PC-9 (cell line): Measurements from ENCODE around the gene SFI1. TPM values are rescaled to one million over a fixed set of nuclear protein-coding genes. Genes with fewer than 3 reads are reported as not detected.

Experiments
- BruUV-seq: library from RNA; stranded (reverse); fragments of 400-500 nt; replicated peaks from 2 replicates; lab custom pipeline; 2021; lab: Mats Ljungman, UMichigan
- CTCF ChIA-PET: fragments of 300-600 bp; sonication (Branson Sonifier 250); formaldehyde crosslinking; loops from one replicate; lab custom pipeline; 2022; ENCODE audit warnings: antibody characterized with exemption; lab: Charles Lee
- POLR2A ChIA-PET: fragments of 300-600 bp; sonication (Branson Sonifier 250); formaldehyde crosslinking; loops from one replicate; lab custom pipeline; 2022; ENCODE audit warnings: antibody characterized with exemption; ENCODE audit not compliant: unreplicated experiment; lab: Charles Lee
- DNase-seq, 2 experiments: peaks; one replicate each; pipeline versions ENCODE4 v3.0.0 to v3.0.0-alpha.2; 2015 to 2022; ENCODE audit warnings: mixed read lengths in 1 of 2
- H2AFZ ChIP-seq: fragments of 200-600 bp; sonication (generic); 2 replicates; pipeline ENCODE4 v1.8.1; 2017; ENCODE audit warnings: antibody characterized with exemption
- H3F3A ChIP-seq: fragments of 200-600 bp; sonication (generic); 2 replicates; pipeline ENCODE4 v1.8.1; 2017; ENCODE audit warnings: antibody characterized with exemption, mild to moderate bottlenecking, low read depth; ENCODE audit not compliant: insufficient read depth
- H3K27ac ChIP-seq: fragments of 200-600 bp; sonication (generic); 2 replicates; pipeline ENCODE4 v1.6.1; 2016; ENCODE audit warnings: mixed run types
- H3K27me3 ChIP-seq: fragments of 200-600 bp; sonication (generic); 2 replicates; pipeline ENCODE4 v1.6.1; 2016; ENCODE audit warnings: low read depth, mixed run types; ENCODE audit not compliant: insufficient read depth
- H3K36me3 ChIP-seq: fragments of 200-600 bp; sonication (generic); 2 replicates; pipeline ENCODE4 v1.6.1; 2016; ENCODE audit warnings: low read depth, mixed run types
- H3K4me1 ChIP-seq: fragments of 200-600 bp; sonication (generic); replicated peaks from 2 replicates; pipeline ENCODE4 v1.6.1; 2016; ENCODE audit warnings: mixed run types; ENCODE audit not compliant: insufficient read depth
- H3K4me2 ChIP-seq: fragments of 200-600 bp; sonication (generic); 2 replicates; pipeline ENCODE4 v1.6.1; 2017; ENCODE audit warnings: mixed run types
- H3K4me3 ChIP-seq: fragments of 200-600 bp; sonication (generic); 2 replicates; pipeline ENCODE4 v1.6.1; 2016; ENCODE audit warnings: mixed run types
- H3K79me2 ChIP-seq: fragments of 200-600 bp; sonication (generic); 2 replicates; pipeline ENCODE4 v1.6.1; 2017; ENCODE audit warnings: low read depth, mixed run types
- H3K9me2 ChIP-seq: fragments of 200-600 bp; sonication (generic); 2 replicates; pipeline ENCODE4 v1.8.1; 2017; ENCODE audit warnings: mild to moderate bottlenecking; ENCODE audit not compliant: insufficient read depth
- H3K9me3 ChIP-seq: fragments of 200-600 bp; sonication (generic); 2 replicates; pipeline ENCODE4 v1.8.1; 2016; ENCODE audit warnings: low read depth; ENCODE audit not compliant: insufficient read depth
- H4K20me1 ChIP-seq: fragments of 200-600 bp; sonication (generic); 2 replicates; pipeline ENCODE4 v1.8.1; 2017; ENCODE audit not compliant: insufficient read depth
- EZH2 ChIP-seq: fragments of 200-600 bp; sonication (generic); IDR thresholded peaks from 2 replicates; pipeline ENCODE4 v1.8.0; 2017; ENCODE audit warnings: antibody characterized with exemption, low read depth
- intact Hi-C: fragments of 100-400 bp; cut with micrococcal nuclease; formaldehyde crosslinking; loops from one replicate; pipeline ENCODE4 v1.10.0; 2022; ENCODE audit not compliant: unreplicated experiment
- total RNA-seq: library from RNA; stranded (reverse); gene quantifications from 2 replicates; pipeline ENCODE4 v1.2.3, GENCODE V29; 2021
- TF ChIP-seq, protein P1 (sequence below): fragments of 200-600 bp; sonication (generic); conservative IDR thresholded peaks from 2 replicates; pipeline ENCODE4 v1.6.1; 2017; ENCODE audit warnings: mixed run types, antibody characterized with exemption, mild to moderate bottlenecking, moderate library complexity

SFI1 gene
- total RNA-seq, 1 experiment from 2014 or later: 57.9 TPM

DNA sequence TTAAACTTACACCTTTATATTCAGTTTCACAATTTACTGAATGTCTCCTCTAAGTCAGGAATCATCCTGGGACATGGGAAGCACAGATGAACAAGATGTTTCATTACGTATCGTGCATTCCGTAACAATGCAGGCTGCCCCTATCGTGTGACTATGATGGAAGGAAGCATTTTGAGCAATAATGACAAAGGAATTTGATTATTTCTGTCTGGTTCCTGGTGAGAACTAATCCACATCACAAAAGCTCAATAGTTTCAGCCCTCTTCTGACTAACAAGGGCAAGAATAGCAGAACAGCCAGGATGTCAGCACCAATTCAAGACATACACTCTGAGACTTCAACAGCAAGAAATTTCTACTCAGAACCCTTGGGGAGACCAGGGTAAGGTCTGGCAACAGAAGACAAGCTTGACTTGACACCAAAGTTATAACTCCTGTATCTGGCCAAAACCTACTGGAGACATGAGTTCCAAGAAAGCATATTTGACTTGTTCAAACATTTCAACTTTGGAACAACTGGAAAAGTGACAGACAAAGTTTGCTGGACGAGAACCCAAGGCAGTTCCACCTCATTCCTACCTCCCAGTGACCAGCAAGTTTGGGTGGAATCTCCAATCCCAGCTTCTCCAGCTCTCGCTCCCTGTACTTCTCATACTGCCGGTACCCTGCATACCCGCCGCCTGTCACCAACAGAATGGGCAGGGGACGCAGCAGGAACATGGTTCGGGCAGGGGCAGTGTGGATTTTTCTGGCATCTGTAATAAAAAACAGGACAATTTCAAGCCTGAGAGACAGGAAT lies 151.4 kb downstream of the SFI1 start:
- Histone ChIP-seq H3K79me2 (peaks cover 85% of the 10 kb centered on the region), H2AFZ (no peak overlapping the region), H3K36me3 (peaks cover 32% of the 10 kb centered on the region), H3K9me2 (no peaks in the 10 kb centered on the region), H3K27me3 (no peaks in the 10 kb centered on the region), H3K4me2 (peak overlapping the region; percentile 57), H3K27ac (peak overlapping the region; percentile 98), H4K20me1 (no peaks in the 10 kb centered on the region; the same call in 1 of the 2 replicates), H3K9me3 (no peaks in the 10 kb centered on the region), H3K4me3 (no peak overlapping the region), H3F3A (peaks cover 46% of the 10 kb centered on the region), H3K4me1 (peaks cover 58% of the 10 kb centered on the region)
- DNase-seq: peak in 1 of 2 experiments; percentile 61
- POLR2A ChIA-PET: interaction anchor here (0.7 to 1.6 kb wide), 2 partner anchors 11 to 14 kb away, joined by 5 to 16 read pairs; partner anchors contain the start of gene PISD
- TF ChIP-seq, protein P1, sequence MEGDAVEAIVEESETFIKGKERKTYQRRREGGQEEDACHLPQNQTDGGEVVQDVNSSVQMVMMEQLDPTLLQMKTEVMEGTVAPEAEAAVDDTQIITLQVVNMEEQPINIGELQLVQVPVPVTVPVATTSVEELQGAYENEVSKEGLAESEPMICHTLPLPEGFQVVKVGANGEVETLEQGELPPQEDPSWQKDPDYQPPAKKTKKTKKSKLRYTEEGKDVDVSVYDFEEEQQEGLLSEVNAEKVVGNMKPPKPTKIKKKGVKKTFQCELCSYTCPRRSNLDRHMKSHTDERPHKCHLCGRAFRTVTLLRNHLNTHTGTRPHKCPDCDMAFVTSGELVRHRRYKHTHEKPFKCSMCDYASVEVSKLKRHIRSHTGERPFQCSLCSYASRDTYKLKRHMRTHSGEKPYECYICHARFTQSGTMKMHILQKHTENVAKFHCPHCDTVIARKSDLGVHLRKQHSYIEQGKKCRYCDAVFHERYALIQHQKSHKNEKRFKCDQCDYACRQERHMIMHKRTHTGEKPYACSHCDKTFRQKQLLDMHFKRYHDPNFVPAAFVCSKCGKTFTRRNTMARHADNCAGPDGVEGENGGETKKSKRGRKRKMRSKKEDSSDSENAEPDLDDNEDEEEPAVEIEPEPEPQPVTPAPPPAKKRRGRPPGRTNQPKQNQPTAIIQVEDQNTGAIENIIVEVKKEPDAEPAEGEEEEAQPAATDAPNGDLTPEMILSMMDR: no peak
- TF ChIP-seq EZH2: no peak
- BruUV-seq: no TSS peak
- CTCF ChIA-PET: interaction anchor here (1.0 to 1.2 kb wide), 2 partner anchors 14 to 17 kb away, joined by 3 to 4 read pairs; partner anchors contain the start of gene PISD
- intact Hi-C loops: no loop called here

- H3K9me3 ChIP-seq: no peaks in the 10 kb centered on the region
- intact Hi-C loops: no loop called here
- peak overlapping the region; percentile 46 for H3K4me2 ChIP-seq
- peaks cover 85% of the 10 kb centered on the region for H3K79me2 ChIP-seq
- no peaks in the 10 kb centered on the region for H3K9me2 ChIP-seq
- H3K4me1 ChIP-seq: peaks cover 75% of the 10 kb centered on the region
- CTCF ChIA-PET: interaction anchor here (0.7 kb wide), 1 partner anchor 11 kb away, joined by 6 read pairs; no protein-coding TSS in a partner anchor
- peaks cover 25% of the 10 kb centered on the region for H3K36me3 ChIP-seq
- TF ChIP-seq, protein P1: no peak
- TF ChIP-seq EZH2: no peak
- no TSS peak for BruUV-seq
- POLR2A ChIA-PET: interaction anchor here (0.7 to 0.9 kb wide), 2 partner anchors 26 to 1198 kb away, joined by 4 to 16 read pairs; no protein-coding TSS in a partner anchor
- H4K20me1 ChIP-seq: peaks cover 6% of the 10 kb centered on the region
- H3K4me3 ChIP-seq: no peak overlapping the region
- no peaks in the 10 kb centered on the region for H3K27me3 ChIP-seq
- H3F3A ChIP-seq: peaks cover 53% of the 10 kb centered on the region
- H2AFZ ChIP-seq: no peak overlapping the region
- peak; percentile 37 to 81 for DNase-seq
- peak overlapping the region; percentile 74 for H3K27ac ChIP-seq
Measured at GRCh38 chr22:31650391-31650790, 154.1 kb downstream of the SFI1 start.

- no TSS peak for BruUV-seq
- Histone ChIP-seq H2AFZ (no peak overlapping the region), H3F3A (peaks cover 44% of the 10 kb centered on the region), H3K27ac (peak overlapping the region; percentile 74), H4K20me1 (peaks cover 12% of the 10 kb centered on the region), H3K27me3 (no peaks in the 10 kb centered on the region), H3K4me3 (no peak overlapping the region), H3K79me2 (peaks cover 88% of the 10 kb centered on the region), H3K9me2 (no peaks in the 10 kb centered on the region), H3K36me3 (peaks cover 25% of the 10 kb centered on the region), H3K9me3 (no peaks in the 10 kb centered on the region), H3K4me2 (no peak overlapping the region), H3K4me1 (peaks cover 64% of the 10 kb centered on the region)
- ChIA-PET CTCF (no interaction called here), POLR2A (no interaction called here)
- DNase-seq: no peak
- no peak for TF ChIP-seq EZH2
- TF ChIP-seq, protein P1: no peak
- intact Hi-C loops: no loop called here
Measured at GRCh38 chr22:31651664-31652063, 155.3 kb downstream of the SFI1 start.
